ENCODE measurements around the gene SMPX. TPM values are rescaled to one million over a fixed set of nuclear protein-coding genes. Genes with fewer than 3 reads are reported as not detected.

The SMPX gene
- total and polyA plus RNA-seq, 9 of the 15 experiments (the other 6 are each of a cell fraction or from before 2014, with no cell fraction given) = not detected

DNA sequence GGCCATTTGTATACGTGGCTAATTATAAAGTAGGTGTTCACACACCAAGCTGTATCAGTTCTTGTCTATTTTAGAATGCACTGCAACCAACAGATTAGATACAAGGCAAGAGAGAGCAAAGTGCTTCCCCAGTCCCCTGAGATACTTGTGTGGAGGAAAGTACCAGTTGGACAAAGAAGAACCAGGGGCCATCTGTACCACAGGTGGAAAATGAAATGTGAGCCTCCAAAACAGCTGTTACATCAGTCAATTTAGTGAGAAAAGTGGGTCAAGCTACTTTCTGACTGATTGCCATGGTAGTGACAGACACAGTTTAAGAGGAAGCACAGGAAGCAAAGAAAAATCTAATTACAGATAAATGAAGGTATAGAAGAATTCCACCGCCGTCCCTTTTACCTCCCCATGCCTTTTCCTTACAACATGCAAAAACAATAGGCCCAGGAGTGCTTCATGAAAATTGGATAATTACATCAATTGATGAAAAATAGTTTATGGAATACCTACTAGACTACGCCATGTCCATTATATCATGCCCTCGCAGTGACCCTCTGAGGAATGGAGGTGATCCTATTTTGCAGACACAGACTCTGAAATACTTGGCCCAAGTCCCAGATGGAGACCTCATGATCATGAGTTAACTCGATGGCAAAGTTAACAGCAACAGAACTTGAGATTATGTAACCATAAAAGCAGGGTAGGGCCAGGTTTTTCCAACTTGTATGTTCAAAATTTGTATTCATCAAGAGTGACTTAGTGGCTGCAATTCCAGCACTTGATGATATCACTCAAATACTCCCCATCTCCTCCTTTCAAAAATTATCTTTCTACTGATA, 15.8 kb downstream of the SMPX start (continued):
- TF ChIP-seq ZNF197 (CRISPR knock-in tag; IDR thresholded peaks at IDR 0.05; ENCODE audit: low read depth) (no peak), CBX3 (IDR thresholded peaks at IDR 0.05; ENCODE audit: borderline replicate concordance in 1 of 2, low read length in 2 of 2) (no peak)

DNA sequence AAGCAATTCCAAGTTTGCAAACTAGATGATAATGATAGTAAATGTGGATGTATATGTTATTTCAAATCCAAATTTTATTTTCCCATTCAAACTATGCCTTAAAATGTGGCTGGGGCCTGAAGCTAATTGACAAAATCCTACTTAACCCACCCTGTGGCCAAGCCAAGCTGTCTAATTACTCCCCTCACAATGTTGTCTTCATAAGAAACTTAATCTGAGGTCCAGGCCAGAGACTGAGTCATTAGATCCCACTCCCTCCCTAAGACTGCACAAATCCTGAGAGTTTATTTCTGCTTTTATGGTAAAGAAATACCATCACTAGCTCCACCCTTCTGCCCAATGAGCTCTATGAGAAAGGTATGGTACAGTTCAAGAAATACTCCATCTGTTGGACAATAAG, 16.6 kb downstream of the SMPX start:
- Histone ChIP-seq H4K20me1 (replicated peaks; ENCODE audit: control insufficient read depth, insufficient read depth, low read length) (no peaks in the 10 kb centered on the region), H3K27ac (ENCODE audit: extremely low read depth, low read depth, low read length) (no peak overlapping the region), H3K36me3 (ENCODE audit: control insufficient read depth, insufficient read depth, low read length) (no peaks in the 10 kb centered on the region), H3K9ac (ENCODE audit: insufficient read depth in 1 of 2, low read depth in 2 of 2, low read length in 2 of 2) (no peak overlapping the region), H3K79me2 (ENCODE audit: control insufficient read depth, insufficient read depth, low read length) (no peaks in the 10 kb centered on the region), H3K4me3 (no peak overlapping the region), H2AFZ (ENCODE audit: low read depth, low read length) (no peak overlapping the region), H3K27me3 (ENCODE audit: control insufficient read depth in 2 of 2, insufficient read depth in 2 of 2, low read length in 2 of 2) (no peaks in the 10 kb centered on the region), H3K4me2 (ENCODE audit: insufficient read depth, low read length) (no peak overlapping the region), H3K9me3 (replicated peaks; ENCODE audit: control insufficient read depth, insufficient read depth, low read depth, low read length) (no peaks in the 10 kb centered on the region), H3K4me1 (replicated peaks in 1 of 2; ENCODE audit: control insufficient read depth in 2 of 2, insufficient read depth in 2 of 2, low read length in 2 of 2) (no peaks in the 10 kb centered on the region), H3K9me1 (ENCODE audit: control insufficient read depth, insufficient read depth, low read length) (no peaks in the 10 kb centered on the region)
- ChIA-PET POLR2A (no interaction called here), CTCF (ENCODE audit: low intra/inter-chr PET ratio) (no interaction called here)
- intact Hi-C loops (cut with micrococcal nuclease) = no loop called here
- no peak for FAIRE-seq
- in situ Hi-C loops (cut with MboI) = loop anchor here (5.0 kb wide), 1 partner anchor 1209 kb away; no protein-coding TSS in a partner anchor
- ATAC-seq = no peak
- no TSS peak for BruUV-seq (replicated peaks)
- no peak for DNase-seq (ENCODE audit: extremely low read depth in 1 of 4, low spot score in 3 of 4)
- TF ChIP-seq, protein P1, sequence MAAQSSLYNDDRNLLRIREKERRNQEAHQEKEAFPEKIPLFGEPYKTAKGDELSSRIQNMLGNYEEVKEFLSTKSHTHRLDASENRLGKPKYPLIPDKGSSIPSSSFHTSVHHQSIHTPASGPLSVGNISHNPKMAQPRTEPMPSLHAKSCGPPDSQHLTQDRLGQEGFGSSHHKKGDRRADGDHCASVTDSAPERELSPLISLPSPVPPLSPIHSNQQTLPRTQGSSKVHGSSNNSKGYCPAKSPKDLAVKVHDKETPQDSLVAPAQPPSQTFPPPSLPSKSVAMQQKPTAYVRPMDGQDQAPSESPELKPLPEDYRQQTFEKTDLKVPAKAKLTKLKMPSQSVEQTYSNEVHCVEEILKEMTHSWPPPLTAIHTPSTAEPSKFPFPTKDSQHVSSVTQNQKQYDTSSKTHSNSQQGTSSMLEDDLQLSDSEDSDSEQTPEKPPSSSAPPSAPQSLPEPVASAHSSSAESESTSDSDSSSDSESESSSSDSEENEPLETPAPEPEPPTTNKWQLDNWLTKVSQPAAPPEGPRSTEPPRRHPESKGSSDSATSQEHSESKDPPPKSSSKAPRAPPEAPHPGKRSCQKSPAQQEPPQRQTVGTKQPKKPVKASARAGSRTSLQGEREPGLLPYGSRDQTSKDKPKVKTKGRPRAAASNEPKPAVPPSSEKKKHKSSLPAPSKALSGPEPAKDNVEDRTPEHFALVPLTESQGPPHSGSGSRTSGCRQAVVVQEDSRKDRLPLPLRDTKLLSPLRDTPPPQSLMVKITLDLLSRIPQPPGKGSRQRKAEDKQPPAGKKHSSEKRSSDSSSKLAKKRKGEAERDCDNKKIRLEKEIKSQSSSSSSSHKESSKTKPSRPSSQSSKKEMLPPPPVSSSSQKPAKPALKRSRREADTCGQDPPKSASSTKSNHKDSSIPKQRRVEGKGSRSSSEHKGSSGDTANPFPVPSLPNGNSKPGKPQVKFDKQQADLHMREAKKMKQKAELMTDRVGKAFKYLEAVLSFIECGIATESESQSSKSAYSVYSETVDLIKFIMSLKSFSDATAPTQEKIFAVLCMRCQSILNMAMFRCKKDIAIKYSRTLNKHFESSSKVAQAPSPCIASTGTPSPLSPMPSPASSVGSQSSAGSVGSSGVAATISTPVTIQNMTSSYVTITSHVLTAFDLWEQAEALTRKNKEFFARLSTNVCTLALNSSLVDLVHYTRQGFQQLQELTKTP (IDR thresholded peaks at IDR 0.05; ENCODE audit: low read depth in 1 of 2, partially characterized antibody in 2 of 2) = no peak
- TF ChIP-seq SRF (CRISPR knock-in tag; IDR thresholded peaks at IDR 0.05) (no peak), ZNF263 (CRISPR knock-in tag; IDR thresholded peaks at IDR 0.05; ENCODE audit: borderline replicate concordance) (no peak), ZNF668 (CRISPR knock-in tag; IDR thresholded peaks at IDR 0.05) (no peak)
- TF ChIP-seq, protein P2, sequence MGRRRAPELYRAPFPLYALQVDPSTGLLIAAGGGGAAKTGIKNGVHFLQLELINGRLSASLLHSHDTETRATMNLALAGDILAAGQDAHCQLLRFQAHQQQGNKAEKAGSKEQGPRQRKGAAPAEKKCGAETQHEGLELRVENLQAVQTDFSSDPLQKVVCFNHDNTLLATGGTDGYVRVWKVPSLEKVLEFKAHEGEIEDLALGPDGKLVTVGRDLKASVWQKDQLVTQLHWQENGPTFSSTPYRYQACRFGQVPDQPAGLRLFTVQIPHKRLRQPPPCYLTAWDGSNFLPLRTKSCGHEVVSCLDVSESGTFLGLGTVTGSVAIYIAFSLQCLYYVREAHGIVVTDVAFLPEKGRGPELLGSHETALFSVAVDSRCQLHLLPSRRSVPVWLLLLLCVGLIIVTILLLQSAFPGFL (CRISPR knock-in tag; IDR thresholded peaks at IDR 0.05) = no peak
- TF ChIP-seq, protein P3, sequence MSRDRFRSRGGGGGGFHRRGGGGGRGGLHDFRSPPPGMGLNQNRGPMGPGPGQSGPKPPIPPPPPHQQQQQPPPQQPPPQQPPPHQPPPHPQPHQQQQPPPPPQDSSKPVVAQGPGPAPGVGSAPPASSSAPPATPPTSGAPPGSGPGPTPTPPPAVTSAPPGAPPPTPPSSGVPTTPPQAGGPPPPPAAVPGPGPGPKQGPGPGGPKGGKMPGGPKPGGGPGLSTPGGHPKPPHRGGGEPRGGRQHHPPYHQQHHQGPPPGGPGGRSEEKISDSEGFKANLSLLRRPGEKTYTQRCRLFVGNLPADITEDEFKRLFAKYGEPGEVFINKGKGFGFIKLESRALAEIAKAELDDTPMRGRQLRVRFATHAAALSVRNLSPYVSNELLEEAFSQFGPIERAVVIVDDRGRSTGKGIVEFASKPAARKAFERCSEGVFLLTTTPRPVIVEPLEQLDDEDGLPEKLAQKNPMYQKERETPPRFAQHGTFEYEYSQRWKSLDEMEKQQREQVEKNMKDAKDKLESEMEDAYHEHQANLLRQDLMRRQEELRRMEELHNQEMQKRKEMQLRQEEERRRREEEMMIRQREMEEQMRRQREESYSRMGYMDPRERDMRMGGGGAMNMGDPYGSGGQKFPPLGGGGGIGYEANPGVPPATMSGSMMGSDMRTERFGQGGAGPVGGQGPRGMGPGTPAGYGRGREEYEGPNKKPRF (IDR thresholded peaks at IDR 0.05; ENCODE audit: low read depth, low read length) = no peak
- TF ChIP-seq, protein P4, sequence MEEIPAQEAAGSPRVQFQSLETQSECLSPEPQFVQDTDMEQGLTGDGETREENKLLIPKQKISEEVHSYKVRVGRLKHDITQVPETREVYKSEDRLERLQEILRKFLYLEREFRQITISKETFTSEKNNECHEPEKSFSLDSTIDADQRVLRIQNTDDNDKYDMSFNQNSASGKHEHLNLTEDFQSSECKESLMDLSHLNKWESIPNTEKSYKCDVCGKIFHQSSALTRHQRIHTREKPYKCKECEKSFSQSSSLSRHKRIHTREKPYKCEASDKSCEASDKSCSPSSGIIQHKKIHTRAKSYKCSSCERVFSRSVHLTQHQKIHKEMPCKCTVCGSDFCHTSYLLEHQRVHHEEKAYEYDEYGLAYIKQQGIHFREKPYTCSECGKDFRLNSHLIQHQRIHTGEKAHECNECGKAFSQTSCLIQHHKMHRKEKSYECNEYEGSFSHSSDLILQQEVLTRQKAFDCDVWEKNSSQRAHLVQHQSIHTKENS (CRISPR knock-in tag; IDR thresholded peaks at IDR 0.05) = no peak

Measured in K562 (cell line).